ENCODE results near the gene HIC1. TPM values are rescaled to one million over a fixed set of nuclear protein-coding genes. Genes with fewer than 3 reads are reported as not detected.

Gene HIC1
- total RNA-seq, 1 donor from 2014 or later = 0.37 TPM

- DNase-seq (ENCODE audit: low read depth, low spot score) = no peak
- Mint-ChIP-seq H3K36me3 (ENCODE audit: low read depth) (no peaks in the 10 kb centered on the region), H3K27me3 (ENCODE audit: low read depth) (peaks cover 55% of the 10 kb centered on the region), H3K4me3 (peak overlapping the region; percentile 73), H3K9me3 (no peaks in the 10 kb centered on the region), H3K27ac (ENCODE audit: unreplicated experiment) (no peak overlapping the region), H3K4me1 (peaks cover 24% of the 10 kb centered on the region)
- no peak for TF ChIP-seq CTCF (conservative IDR thresholded peaks at IDR 0.05)
Observed at GRCh38 chr17:2051933-2052559, 2.9 kb upstream of the HIC1 start.

- Mint-ChIP-seq H3K4me3 (peak overlapping the region; percentile 86), H3K36me3 (ENCODE audit: low read depth) (no peaks in the 10 kb centered on the region), H3K27ac (ENCODE audit: unreplicated experiment) (no peak overlapping the region), H3K4me1 (peaks cover 22% of the 10 kb centered on the region), H3K27me3 (ENCODE audit: low read depth) (peaks cover 57% of the 10 kb centered on the region), H3K9me3 (no peaks in the 10 kb centered on the region)
- peak; percentile 67 for TF ChIP-seq CTCF (conservative IDR thresholded peaks at IDR 0.05)
- DNase-seq (ENCODE audit: low read depth, low spot score) = peak; percentile 51
Observed at GRCh38 chr17:2053380-2054261, 1.3 kb upstream of the HIC1 start.

DNA sequence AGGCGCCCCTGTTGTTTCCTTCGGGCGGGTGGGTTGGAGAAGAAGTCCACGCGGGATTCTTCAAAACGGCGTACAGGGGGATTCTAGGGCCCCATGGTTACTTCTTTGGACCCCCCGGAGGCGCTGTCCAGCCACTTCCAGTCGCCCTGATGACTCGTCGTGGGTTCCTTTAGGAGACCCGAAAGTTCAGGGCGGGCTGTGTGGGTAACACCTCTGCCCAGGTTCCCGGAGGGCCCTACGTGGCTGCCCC is 716 bp upstream of the HIC1 start:
- H3K4me3 Mint-ChIP-seq = peak overlapping the region; percentile 80
- no peak overlapping the region for H3K27ac Mint-ChIP-seq (ENCODE audit: unreplicated experiment)
- peaks cover 17% of the 10 kb centered on the region for H3K4me1 Mint-ChIP-seq
- no peaks in the 10 kb centered on the region for H3K9me3 Mint-ChIP-seq
- no peak for TF ChIP-seq CTCF (conservative IDR thresholded peaks at IDR 0.05)
- peaks cover 55% of the 10 kb centered on the region for H3K27me3 Mint-ChIP-seq (ENCODE audit: low read depth)
- no peaks in the 10 kb centered on the region for H3K36me3 Mint-ChIP-seq (ENCODE audit: low read depth)
- no peak for DNase-seq (ENCODE audit: low read depth, low spot score)

GRCh38 chr17:2055292-2056205 is 646 bp downstream of the HIC1 start:
- Mint-ChIP-seq H3K36me3 (ENCODE audit: low read depth) (peaks cover 7% of the 10 kb centered on the region), H3K27ac (ENCODE audit: unreplicated experiment) (no peak overlapping the region), H3K4me3 (no peak overlapping the region), H3K27me3 (ENCODE audit: low read depth) (peaks cover 66% of the 10 kb centered on the region), H3K9me3 (no peaks in the 10 kb centered on the region), H3K4me1 (peaks cover 14% of the 10 kb centered on the region)
- DNase-seq (ENCODE audit: low read depth, low spot score) = no peak
- no peak for TF ChIP-seq CTCF (conservative IDR thresholded peaks at IDR 0.05)
